OCI-LY1 (cell line): ENCODE results near the gene PPP2R2B.

Source experiments
- H2AFZ ChIP-seq: fragments of 200-600 bp; sonication (generic), shearing (Covaris generic); 2 replicates; pipeline ENCODE4 v1.6.0; 2014; ENCODE audit warnings: antibody characterized with exemption, mild to moderate bottlenecking, low read length
- H3F3A ChIP-seq: fragments of 200-600 bp; sonication (generic), shearing (Covaris generic); 2 replicates; pipeline ENCODE4 v1.6.0; 2014; ENCODE audit warnings: mild to moderate bottlenecking, antibody characterized with exemption, low read length, moderate library complexity; ENCODE audit not compliant: insufficient read depth
- H3K27ac ChIP-seq: fragments of 200-600 bp; sonication (generic); 2 replicates; pipeline ENCODE4 v1.5.1; 2014; ENCODE audit warnings: low read length, mixed run types, mild to moderate bottlenecking, low read depth; ENCODE audit not compliant: poor library complexity, severe bottlenecking
- H3K27me3 ChIP-seq: fragments of 200-600 bp; sonication (generic); 2 replicates; pipeline ENCODE4 v1.6.0; 2014; ENCODE audit warnings: antibody characterized with exemption, mild to moderate bottlenecking, low read length, moderate library complexity; ENCODE audit not compliant: insufficient read depth
- H3K36me3 ChIP-seq: fragments of 200-600 bp; sonication (generic); 2 replicates; pipeline ENCODE4 v1.6.1; 2014; ENCODE audit warnings: mild to moderate bottlenecking, antibody characterized with exemption, low read length, moderate library complexity, mixed read lengths; ENCODE audit not compliant: insufficient read depth
- H3K4me1 ChIP-seq: fragments of 200-600 bp; sonication (generic); 2 replicates; pipeline ENCODE4 v1.5.1; 2014; ENCODE audit warnings: mild to moderate bottlenecking, low read length, moderate library complexity; ENCODE audit not compliant: insufficient read depth, severe bottlenecking
- H3K4me2 ChIP-seq: fragments of 200-600 bp; sonication (generic), shearing (Covaris generic); 2 replicates; pipeline ENCODE4 v1.6.1; 2014; ENCODE audit warnings: low read length
- H3K4me3 ChIP-seq: fragments of 200-600 bp; sonication (generic); 2 replicates; pipeline ENCODE4 v1.5.1; 2014; ENCODE audit warnings: low read length, low read depth, mild to moderate bottlenecking, mixed read lengths; ENCODE audit not compliant: poor library complexity, severe bottlenecking
- H3K79me2 ChIP-seq: fragments of 200-600 bp; shearing (Covaris generic); 2 replicates; pipeline ENCODE4 v1.6.1; 2016; ENCODE audit warnings: mixed run types, low read length, mixed read lengths; ENCODE audit not compliant: insufficient read depth
- H3K9ac ChIP-seq: fragments of 200-600 bp; sonication (generic), shearing (Covaris generic); 2 replicates; pipeline ENCODE4 v1.6.1; 2014; ENCODE audit warnings: mild to moderate bottlenecking, low read length, mixed read lengths
- H3K9me2 ChIP-seq: fragments of 200-600 bp; sonication (generic), shearing (Covaris generic); 2 replicates; pipeline ENCODE4 v1.6.1; 2014; ENCODE audit warnings: low read depth, mild to moderate bottlenecking, low read length, mixed read lengths
- H3K9me3 ChIP-seq: fragments of 200-600 bp; shearing (Covaris generic); 2 replicates; pipeline ENCODE4 v1.6.1; 2014; ENCODE audit warnings: low read length, mixed read lengths
- H4K20me1 ChIP-seq: fragments of 200-600 bp; sonication (generic), shearing (Covaris generic); 2 replicates; pipeline ENCODE4 v1.6.0; 2016; ENCODE audit warnings: mild to moderate bottlenecking, low read length; ENCODE audit not compliant: insufficient read depth
- EZH2 ChIP-seq: fragments of 200-600 bp; sonication (generic), shearing (Covaris generic); IDR thresholded peaks from 2 replicates; pipeline ENCODE4 v1.8.0; 2017; ENCODE audit warnings: borderline replicate concordance, mixed run types, mild to moderate bottlenecking, antibody characterized with exemption, low read length, moderate library complexity, mixed read lengths
- TF ChIP-seq, protein P1 (sequence below): fragments of 200-600 bp; sonication (generic), shearing (Covaris generic); IDR thresholded peaks from 2 replicates; pipeline ENCODE4 v1.5.1; 2017; ENCODE audit warnings: mild to moderate bottlenecking, antibody characterized with exemption, low read length, moderate library complexity, mixed read lengths

Gene PPP2R2B

DNA sequence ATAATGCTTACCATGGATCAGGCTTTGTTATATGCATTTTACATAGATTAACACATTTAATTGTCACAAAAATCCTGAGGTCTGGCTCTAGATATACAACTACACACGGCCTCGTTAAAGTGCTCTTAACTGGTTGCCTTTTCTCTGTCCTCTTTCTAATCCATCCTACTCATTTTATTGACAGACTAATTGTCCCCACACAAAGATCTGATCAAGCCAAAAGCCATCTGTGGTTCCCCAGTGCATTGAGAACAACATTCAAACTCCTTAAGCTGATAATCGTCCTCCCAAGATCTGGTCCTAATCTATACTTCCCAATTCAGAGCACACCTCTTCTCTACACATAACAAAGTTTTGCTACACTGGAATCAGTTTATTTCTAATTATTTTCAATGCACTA lies 23.9 kb upstream of the PPP2R2B start:
- Histone ChIP-seq H3K79me2 (no peaks in the 10 kb centered on the region), H4K20me1 (no peaks in the 10 kb centered on the region), H3K9ac (no peak overlapping the region), H3K9me2 (no peaks in the 10 kb centered on the region), H3K36me3 (no peaks in the 10 kb centered on the region), H3K9me3 (no peaks in the 10 kb centered on the region), H3K4me2 (no peak overlapping the region), H3K27ac (no peak overlapping the region), H2AFZ (no peak overlapping the region), H3K4me3 (no peak overlapping the region), H3F3A (no peaks in the 10 kb centered on the region), H3K4me1 (no peaks in the 10 kb centered on the region), H3K27me3 (no peaks in the 10 kb centered on the region)
- no peak for TF ChIP-seq EZH2
- TF ChIP-seq, protein P1, sequence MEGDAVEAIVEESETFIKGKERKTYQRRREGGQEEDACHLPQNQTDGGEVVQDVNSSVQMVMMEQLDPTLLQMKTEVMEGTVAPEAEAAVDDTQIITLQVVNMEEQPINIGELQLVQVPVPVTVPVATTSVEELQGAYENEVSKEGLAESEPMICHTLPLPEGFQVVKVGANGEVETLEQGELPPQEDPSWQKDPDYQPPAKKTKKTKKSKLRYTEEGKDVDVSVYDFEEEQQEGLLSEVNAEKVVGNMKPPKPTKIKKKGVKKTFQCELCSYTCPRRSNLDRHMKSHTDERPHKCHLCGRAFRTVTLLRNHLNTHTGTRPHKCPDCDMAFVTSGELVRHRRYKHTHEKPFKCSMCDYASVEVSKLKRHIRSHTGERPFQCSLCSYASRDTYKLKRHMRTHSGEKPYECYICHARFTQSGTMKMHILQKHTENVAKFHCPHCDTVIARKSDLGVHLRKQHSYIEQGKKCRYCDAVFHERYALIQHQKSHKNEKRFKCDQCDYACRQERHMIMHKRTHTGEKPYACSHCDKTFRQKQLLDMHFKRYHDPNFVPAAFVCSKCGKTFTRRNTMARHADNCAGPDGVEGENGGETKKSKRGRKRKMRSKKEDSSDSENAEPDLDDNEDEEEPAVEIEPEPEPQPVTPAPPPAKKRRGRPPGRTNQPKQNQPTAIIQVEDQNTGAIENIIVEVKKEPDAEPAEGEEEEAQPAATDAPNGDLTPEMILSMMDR: no peak

DNA sequence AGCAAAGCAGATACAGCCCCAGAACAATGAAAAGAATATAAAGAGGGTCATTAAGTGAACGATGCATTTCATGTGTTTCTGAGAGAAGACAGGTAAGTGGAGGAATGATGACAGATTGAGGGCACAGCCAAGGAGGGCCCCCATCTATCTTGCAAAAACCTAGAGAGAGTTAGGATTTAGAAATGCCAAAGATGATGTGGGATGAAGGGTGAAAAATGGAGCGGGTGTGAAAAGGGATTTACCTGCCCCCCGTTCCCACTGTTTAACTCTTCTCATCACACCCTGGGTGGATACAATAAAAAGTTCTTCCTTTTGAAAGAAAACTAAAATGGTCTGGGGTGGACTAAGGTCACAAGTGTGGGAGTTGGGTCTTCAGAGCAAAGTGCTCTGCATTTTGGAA lies 18.5 kb upstream of the PPP2R2B start:
- Histone ChIP-seq H2AFZ (no peak overlapping the region), H3K4me3 (no peak overlapping the region), H3K79me2 (no peaks in the 10 kb centered on the region), H3K4me2 (no peak overlapping the region), H3K27ac (no peak overlapping the region), H3K9me2 (no peaks in the 10 kb centered on the region), H3K4me1 (no peaks in the 10 kb centered on the region), H3K9me3 (no peaks in the 10 kb centered on the region), H4K20me1 (no peaks in the 10 kb centered on the region), H3K9ac (no peak overlapping the region), H3K36me3 (no peaks in the 10 kb centered on the region), H3F3A (no peaks in the 10 kb centered on the region), H3K27me3 (no peaks in the 10 kb centered on the region)
- TF ChIP-seq EZH2: no peak
- TF ChIP-seq, protein P1: no peak

DNA sequence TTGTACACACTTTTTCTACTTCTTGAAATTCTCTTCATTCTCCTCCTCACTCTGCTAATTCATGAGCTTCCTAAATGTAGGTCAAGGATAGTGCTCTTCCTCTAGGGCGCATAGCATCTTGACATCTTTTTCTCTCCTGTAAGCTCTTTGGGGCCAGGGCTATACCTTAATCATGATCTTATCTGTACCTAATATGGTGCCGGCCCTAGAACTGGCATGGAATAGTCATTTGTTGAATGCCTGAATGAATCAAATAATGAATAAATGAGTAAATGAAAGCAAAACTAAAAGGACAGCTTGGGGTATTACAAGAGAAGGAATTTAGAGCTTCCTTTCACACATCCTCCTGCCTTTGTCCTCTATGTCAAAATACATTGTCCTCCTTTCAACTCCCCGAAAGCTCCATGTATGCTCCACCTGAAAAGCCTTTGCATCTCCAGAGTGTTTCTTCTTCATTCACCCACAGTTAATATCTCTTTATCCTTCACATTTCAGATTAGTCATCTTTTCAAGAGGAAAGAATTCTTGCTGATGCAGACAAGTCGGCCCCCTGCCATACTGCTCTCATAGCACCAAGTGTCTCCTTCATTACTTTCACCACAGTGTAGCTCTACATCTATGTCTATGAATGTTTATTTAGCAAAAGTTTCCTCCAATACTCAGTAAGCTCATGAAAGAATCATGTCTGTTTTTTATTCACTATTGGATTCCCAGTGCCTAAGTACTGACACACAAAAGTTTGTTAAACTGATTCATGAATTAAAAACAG lies 16.4 kb upstream of the PPP2R2B start:
- Histone ChIP-seq H3K9ac (no peak overlapping the region), H3F3A (no peaks in the 10 kb centered on the region), H3K79me2 (no peaks in the 10 kb centered on the region), H3K4me1 (no peaks in the 10 kb centered on the region), H3K27ac (no peak overlapping the region), H3K36me3 (no peaks in the 10 kb centered on the region), H3K4me3 (no peak overlapping the region), H3K4me2 (no peak overlapping the region), H3K9me2 (no peaks in the 10 kb centered on the region), H3K9me3 (no peaks in the 10 kb centered on the region), H2AFZ (no peak overlapping the region), H4K20me1 (no peaks in the 10 kb centered on the region), H3K27me3 (no peaks in the 10 kb centered on the region)
- no peak for TF ChIP-seq EZH2
- TF ChIP-seq, protein P1: no peak
